H9 (cell line): ENCODE data around the gene SLC38A3. TPM values are rescaled to one million over a fixed set of nuclear protein-coding genes. Genes with fewer than 3 reads are reported as not detected.
A peak's percentile ranks its signal among the peaks of the same experiment; 100 is the strongest.

Source experiments
- DNase-seq: peaks from one replicate; pipeline ENCODE4 v3.0.0-alpha.2; 2017
- H2AFZ ChIP-seq: one replicate; pipeline ENCODE4 v1.6.1; 2013; ENCODE audit warnings: mild to moderate bottlenecking, low read length, control low read depth, moderate library complexity
- H2AK5ac ChIP-seq: 2 replicates; pipeline ENCODE4 v1.6.1; 2013; ENCODE audit warnings: low read length, control low read depth, mixed read lengths; ENCODE audit not compliant: insufficient read length
- H2BK120ac ChIP-seq: one replicate; pipeline ENCODE4 v1.6.1; 2013; ENCODE audit warnings: low read depth, mild to moderate bottlenecking, low read length, control low read depth, inconsistent platforms; ENCODE audit not compliant: poor library complexity, severe bottlenecking
- H2BK12ac ChIP-seq: 2 replicates; pipeline ENCODE4 v1.6.1; 2013; ENCODE audit warnings: low read length, control low read depth, mixed read lengths, low read depth; ENCODE audit not compliant: insufficient read length
- H2BK15ac ChIP-seq: 2 replicates; pipeline ENCODE4 v1.6.1; 2013; ENCODE audit warnings: low read depth, low read length, control low read depth
- H2BK20ac ChIP-seq: one replicate; pipeline ENCODE4 v1.6.1; 2013; ENCODE audit warnings: low read depth, mild to moderate bottlenecking, low read length, control low read depth, inconsistent platforms; ENCODE audit not compliant: poor library complexity, severe bottlenecking
- H2BK5ac ChIP-seq: 2 replicates; pipeline ENCODE4 v1.6.1; 2013; ENCODE audit warnings: low read length, control low read depth, mixed read lengths; ENCODE audit not compliant: insufficient read length
- H3K14ac ChIP-seq: 2 replicates; pipeline ENCODE4 v1.6.1; 2013; ENCODE audit warnings: low read length, control low read depth; ENCODE audit not compliant: insufficient read depth
- H3K18ac ChIP-seq: 2 replicates; pipeline ENCODE4 v1.6.1; 2013; ENCODE audit warnings: low read depth, mild to moderate bottlenecking, mixed read lengths, low read length, control low read depth; ENCODE audit not compliant: insufficient read length
- H3K23ac ChIP-seq: 2 replicates; pipeline ENCODE4 v1.6.1; 2013; ENCODE audit warnings: low read length, control low read depth, mixed read lengths, low read depth; ENCODE audit not compliant: insufficient read length
- H3K23me2 ChIP-seq: 2 replicates; pipeline ENCODE4 v1.6.1; 2013; ENCODE audit warnings: low read depth, mild to moderate bottlenecking, mixed read lengths, low read length, control low read depth; ENCODE audit not compliant: insufficient read length, poor library complexity, severe bottlenecking
- H3K27ac ChIP-seq: 2 replicates; pipeline ENCODE4 v1.5.1; 2013; ENCODE audit warnings: low read length, control low read depth, mixed read lengths, low read depth; ENCODE audit not compliant: insufficient read length
- H3K27me3 ChIP-seq: 2 replicates; pipeline ENCODE4 v1.6.1; 2013; ENCODE audit warnings: low read length, control low read depth, inconsistent platforms; ENCODE audit not compliant: insufficient read depth
- H3K4ac ChIP-seq: 2 replicates; pipeline ENCODE4 v1.6.1; 2013; ENCODE audit warnings: low read depth, mild to moderate bottlenecking, control low read depth, inconsistent platforms, low read length, moderate library complexity
- H3K4me1 ChIP-seq: 2 replicates; pipeline ENCODE4 v1.6.1; 2013; ENCODE audit warnings: low read length, control low read depth, inconsistent platforms; ENCODE audit not compliant: insufficient read depth
- H3K4me2 ChIP-seq: 2 replicates; pipeline ENCODE4 v1.6.1; 2013; ENCODE audit warnings: low read length, control low read depth, mixed read lengths; ENCODE audit not compliant: insufficient read length, insufficient read depth
- H3K56ac ChIP-seq: 2 replicates; pipeline ENCODE4 v1.6.1; 2013; ENCODE audit warnings: low read depth, mild to moderate bottlenecking, mixed read lengths, low read length, control low read depth; ENCODE audit not compliant: insufficient read length
- H3K79me1 ChIP-seq: 2 replicates; pipeline ENCODE4 v1.6.1; 2013; ENCODE audit warnings: low read depth, mild to moderate bottlenecking, moderate library complexity, low read length, control low read depth, inconsistent platforms; ENCODE audit not compliant: insufficient read depth, poor library complexity, severe bottlenecking
- H3K79me2 ChIP-seq: 2 replicates; pipeline ENCODE4 v1.6.1; 2013; ENCODE audit warnings: low read length, control low read depth, inconsistent platforms; ENCODE audit not compliant: insufficient read depth
- H3K9ac ChIP-seq: 2 replicates; pipeline ENCODE4 v1.6.1; 2013; ENCODE audit warnings: low read length, control low read depth, mixed read lengths; ENCODE audit not compliant: insufficient read length; ENCODE audit errors: extremely low read depth
- H3K9me3 ChIP-seq: one replicate; pipeline ENCODE4 v1.6.1; 2013; ENCODE audit warnings: low read depth, low read length, inconsistent platforms; ENCODE audit not compliant: control insufficient read depth
- H3T11ph ChIP-seq: one replicate; pipeline ENCODE4 v1.6.1; 2013; ENCODE audit warnings: mild to moderate bottlenecking, low read length, control low read depth, inconsistent platforms
- H4K20me1 ChIP-seq: one replicate; pipeline ENCODE4 v1.6.1; 2013; ENCODE audit not compliant: control insufficient read depth, insufficient read length, insufficient read depth
- H4K5ac ChIP-seq: 2 replicates; pipeline ENCODE4 v1.6.1; 2013; ENCODE audit warnings: low read depth, mild to moderate bottlenecking, mixed read lengths, low read length, control low read depth; ENCODE audit not compliant: insufficient read length
- H4K8ac ChIP-seq: replicated peaks from 2 replicates; pipeline ENCODE4 v1.6.1; 2013; ENCODE audit warnings: low read length, control low read depth, mixed read lengths, low read depth; ENCODE audit not compliant: insufficient read length
- H4K91ac ChIP-seq: 2 replicates; pipeline ENCODE4 v1.6.1; 2013; ENCODE audit warnings: low read depth, mild to moderate bottlenecking, moderate library complexity, mixed read lengths, low read length, control low read depth; ENCODE audit not compliant: insufficient read length
- H3K27ac Mint-ChIP-seq, 3 experiments: 2 replicates in 2 of 3; 3 replicates in 1 of 3; pipeline ENCODE4 v1.8.0; 2020 to 2021; ENCODE audit warnings: mixed read lengths in 3 of 3, mild to moderate bottlenecking in 1 of 3, moderate library complexity in 1 of 3
- H3K27me3 Mint-ChIP-seq: 2 replicates; pipeline ENCODE4 v1.8.0; 2021; ENCODE audit warnings: low read depth, mild to moderate bottlenecking, moderate library complexity, mixed read lengths
- H3K36me3 Mint-ChIP-seq, 3 experiments: 2 replicates in 2 of 3; 3 replicates in 1 of 3; pipeline ENCODE4 v1.8.0; 2020 to 2021; ENCODE audit warnings: low read depth in 3 of 3, mixed read lengths in 3 of 3; ENCODE audit not compliant: insufficient read depth in 1 of 3
- H3K4me1 Mint-ChIP-seq, 2 experiments: 2 replicates each; pipeline ENCODE4 v1.8.0; 2020; ENCODE audit warnings: mixed read lengths in 2 of 2
- H3K4me3 Mint-ChIP-seq, 2 experiments: 2 replicates in 1 of 2; 3 replicates in 1 of 2; pipeline ENCODE4 v1.8.0; 2020 to 2021; ENCODE audit warnings: mild to moderate bottlenecking in 2 of 2, mixed read lengths in 2 of 2, moderate library complexity in 1 of 2
- H3K9me3 Mint-ChIP-seq, 2 experiments: 2 replicates in 1 of 2; 3 replicates in 1 of 2; pipeline ENCODE4 v1.8.0; 2020; ENCODE audit warnings: mild to moderate bottlenecking in 2 of 2, mixed read lengths in 2 of 2, moderate library complexity in 1 of 2
- WGBS: extraction: QIAGEN DNeasy Blood & Tissue Kit; methylation state at CpG from one replicate; pipeline ENCODE4 v1.1.7; 2013; ENCODE audit warnings: missing lambda C conversion rate, low lambda C conversion rate, mixed read lengths; ENCODE audit not compliant: insufficient read length; ENCODE audit errors: extremely low coverage; 5-methylcytosine and 5-hydroxymethylcytosine counted together
- total RNA-seq: library from RNA; stranded (reverse); gene quantifications from 2 replicates; pipeline ENCODE4 v1.2.1, GENCODE V29; 2021
- TF ChIP-seq, protein P1 (sequence below): fragments of 200-600 bp; sonication (generic); conservative IDR thresholded peaks from 3 replicates; pipeline ENCODE4 v1.8.0; 2021; ENCODE audit warnings: antibody characterized with exemption, mild to moderate bottlenecking

The SLC38A3 gene
- total RNA-seq, 1 experiment from 2014 or later = 1.4 TPM

GRCh38 chr3:50259432-50260026 lies 54.5 kb downstream of the SLC38A3 start:
- H3K9ac ChIP-seq = no peak overlapping the region
- no peak overlapping the region for H2BK120ac ChIP-seq
- H4K91ac ChIP-seq = no peak overlapping the region
- no peak overlapping the region for H3T11ph ChIP-seq
- Mint-ChIP-seq H3K27me3 (peaks cover 1% of the 10 kb centered on the region; the same call in 1 of the 2 replicates), H3K36me3 (peaks cover 14 to 36% (median 29%) of the 10 kb centered on the region in 3 experiments; a peak in 6 of 7 replicates), H3K4me3 (peak overlapping the region in 1 of 2 experiments; percentile 74; a peak in 3 of 5 replicates), H3K9me3 (no peaks in the 10 kb centered on the region), H3K4me1 (peaks cover 24 to 49% of the 10 kb centered on the region in 2 experiments), H3K27ac (peak overlapping the region; percentile 73 to 82 (median 74); a peak in 4 of 7 replicates)
- no peak overlapping the region for H3K18ac ChIP-seq
- H3K4me1 ChIP-seq = peaks cover 3% of the 10 kb centered on the region; the same call in 1 of the 2 replicates
- H2BK5ac ChIP-seq = no peak overlapping the region
- H2AK5ac ChIP-seq = no peak overlapping the region
- no peak overlapping the region for H2BK20ac ChIP-seq
- H4K5ac ChIP-seq = no peak overlapping the region
- no peak overlapping the region for H2AFZ ChIP-seq
- no peak overlapping the region for H4K8ac ChIP-seq
- H3K4ac ChIP-seq = no peak overlapping the region
- no CpG with 5 or more reads among the region's 18 CpGs for WGBS
- H3K27me3 ChIP-seq = no peaks in the 10 kb centered on the region
- no peak overlapping the region for H3K4me2 ChIP-seq
- no peak overlapping the region for H2BK12ac ChIP-seq
- peaks cover 2% of the 10 kb centered on the region for H4K20me1 ChIP-seq
- H3K79me1 ChIP-seq = no peaks in the 10 kb centered on the region
- DNase-seq = no peak
- H3K56ac ChIP-seq = no peak overlapping the region
- H3K14ac ChIP-seq = no peak overlapping the region
- no peak overlapping the region for H2BK15ac ChIP-seq
- no peaks in the 10 kb centered on the region for H3K23me2 ChIP-seq
- H3K79me2 ChIP-seq = no peaks in the 10 kb centered on the region
- TF ChIP-seq, protein P1, sequence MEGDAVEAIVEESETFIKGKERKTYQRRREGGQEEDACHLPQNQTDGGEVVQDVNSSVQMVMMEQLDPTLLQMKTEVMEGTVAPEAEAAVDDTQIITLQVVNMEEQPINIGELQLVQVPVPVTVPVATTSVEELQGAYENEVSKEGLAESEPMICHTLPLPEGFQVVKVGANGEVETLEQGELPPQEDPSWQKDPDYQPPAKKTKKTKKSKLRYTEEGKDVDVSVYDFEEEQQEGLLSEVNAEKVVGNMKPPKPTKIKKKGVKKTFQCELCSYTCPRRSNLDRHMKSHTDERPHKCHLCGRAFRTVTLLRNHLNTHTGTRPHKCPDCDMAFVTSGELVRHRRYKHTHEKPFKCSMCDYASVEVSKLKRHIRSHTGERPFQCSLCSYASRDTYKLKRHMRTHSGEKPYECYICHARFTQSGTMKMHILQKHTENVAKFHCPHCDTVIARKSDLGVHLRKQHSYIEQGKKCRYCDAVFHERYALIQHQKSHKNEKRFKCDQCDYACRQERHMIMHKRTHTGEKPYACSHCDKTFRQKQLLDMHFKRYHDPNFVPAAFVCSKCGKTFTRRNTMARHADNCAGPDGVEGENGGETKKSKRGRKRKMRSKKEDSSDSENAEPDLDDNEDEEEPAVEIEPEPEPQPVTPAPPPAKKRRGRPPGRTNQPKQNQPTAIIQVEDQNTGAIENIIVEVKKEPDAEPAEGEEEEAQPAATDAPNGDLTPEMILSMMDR = no peak
- H3K27ac ChIP-seq = no peak overlapping the region
- no peak overlapping the region for H3K23ac ChIP-seq
- no peaks in the 10 kb centered on the region for H3K9me3 ChIP-seq
